Erythroblast (primary cell): ENCODE data around the gene TELO2.

Source experiments
- DNase-seq, 2 experiments: peaks; one replicate each; lab custom pipeline; 2025; lab: John Stamatoyannopoulos, UW
- GATA1 ChIP-seq: IDR thresholded peaks from 2 replicates; pipeline ENCODE4 v1.6.1; 2011; ENCODE audit warnings: low read depth, mild to moderate bottlenecking, control low read depth, low read length, moderate library complexity
- POLR2A ChIP-seq: IDR thresholded peaks from 2 replicates; pipeline ENCODE4 v1.6.1; 2011; ENCODE audit warnings: mild to moderate bottlenecking, low read length

TELO2 gene

DNA sequence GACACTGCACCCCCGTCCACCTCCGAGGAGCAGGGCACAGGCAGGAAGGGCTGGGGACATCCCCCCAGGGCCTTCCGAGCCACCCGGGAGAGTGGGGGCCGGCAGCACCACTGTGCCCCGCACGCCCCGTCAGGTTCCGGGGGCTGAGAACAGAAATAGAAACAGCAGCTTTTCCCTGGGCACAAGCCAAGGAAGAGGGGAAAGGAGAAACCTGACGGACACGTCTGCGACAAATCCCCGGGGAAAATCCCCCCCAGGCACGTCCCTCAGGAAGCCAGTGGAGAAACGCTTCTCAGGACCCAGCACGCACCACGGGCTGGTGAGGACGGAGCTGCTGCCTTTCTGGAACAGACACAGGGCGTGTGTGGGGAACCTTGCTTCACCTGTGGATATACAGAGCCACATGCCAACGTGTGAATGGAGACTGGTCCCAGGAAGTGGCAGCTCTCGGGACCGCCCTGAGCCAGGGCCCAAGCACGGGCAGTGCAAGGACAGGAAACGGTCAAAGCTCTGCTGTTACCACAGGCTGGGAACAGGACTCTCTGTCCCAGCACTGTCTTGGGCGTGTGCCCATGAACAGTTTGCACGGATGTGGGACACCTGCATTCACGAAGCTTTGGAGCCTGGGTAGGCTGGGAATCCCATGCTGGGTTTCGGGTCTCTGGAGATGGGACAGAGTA is 39.1 kb downstream of the TELO2 start:
- TF ChIP-seq GATA1 (no peak), POLR2A (no peak)
- DNase-seq: no peak

DNA sequence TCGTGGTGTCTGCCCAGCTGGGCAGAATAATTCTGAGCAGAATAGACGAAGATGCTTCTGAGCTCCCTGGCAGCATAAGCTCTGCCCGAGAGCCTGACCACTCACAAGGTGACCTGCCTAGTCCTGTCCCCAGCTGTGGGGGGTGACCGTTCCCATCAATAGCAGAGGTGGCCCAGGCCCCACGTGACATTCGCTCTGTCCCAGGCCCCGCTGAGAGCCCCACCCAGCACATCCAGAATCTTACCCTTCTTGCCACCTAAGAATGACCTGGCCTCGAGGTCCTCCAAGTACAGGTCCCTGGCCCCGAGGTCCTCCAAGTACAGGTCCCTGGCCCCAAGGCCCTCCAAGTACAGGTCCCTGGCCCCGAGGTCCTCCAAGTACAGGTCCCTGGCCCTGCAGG is 39.6 kb downstream of the TELO2 start:
- TF ChIP-seq GATA1: no peak
- TF ChIP-seq POLR2A: no peak
- DNase-seq: no peak

DNA sequence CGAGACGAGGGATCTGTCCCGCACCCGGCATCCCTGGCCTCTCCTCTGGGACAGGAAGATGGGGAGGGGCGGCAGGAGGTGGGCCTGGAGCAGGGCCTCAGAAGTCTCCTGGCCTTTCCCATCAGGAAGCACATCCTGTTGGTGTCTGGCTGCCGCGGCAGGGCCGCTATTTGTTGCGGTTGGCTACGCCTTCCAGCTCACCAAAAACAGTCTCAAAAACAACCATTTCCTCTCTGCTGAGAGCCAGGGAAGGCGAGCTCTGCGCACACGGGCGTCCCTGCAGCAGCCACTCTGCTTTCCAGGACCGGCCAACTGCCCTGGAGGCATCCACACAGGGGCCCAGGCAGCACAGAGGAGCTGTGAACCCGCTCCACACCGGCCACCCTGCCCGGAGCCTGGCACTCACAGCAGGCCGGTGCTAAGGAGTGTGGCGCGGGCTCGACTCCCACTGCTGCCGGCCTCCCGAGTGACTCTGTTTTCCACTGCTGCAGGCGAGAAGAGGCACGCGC is 40.3 kb downstream of the TELO2 start, which contains the start of gene TMEM204:
TSS of gene TMEM204 (plus strand) at position 224 of the 509 bp plus-strand sequence. CDS start 610 bp downstream, outside the sequence.
- no peak for TF ChIP-seq GATA1
- no peak for TF ChIP-seq POLR2A
- DNase-seq: no peak

DNA sequence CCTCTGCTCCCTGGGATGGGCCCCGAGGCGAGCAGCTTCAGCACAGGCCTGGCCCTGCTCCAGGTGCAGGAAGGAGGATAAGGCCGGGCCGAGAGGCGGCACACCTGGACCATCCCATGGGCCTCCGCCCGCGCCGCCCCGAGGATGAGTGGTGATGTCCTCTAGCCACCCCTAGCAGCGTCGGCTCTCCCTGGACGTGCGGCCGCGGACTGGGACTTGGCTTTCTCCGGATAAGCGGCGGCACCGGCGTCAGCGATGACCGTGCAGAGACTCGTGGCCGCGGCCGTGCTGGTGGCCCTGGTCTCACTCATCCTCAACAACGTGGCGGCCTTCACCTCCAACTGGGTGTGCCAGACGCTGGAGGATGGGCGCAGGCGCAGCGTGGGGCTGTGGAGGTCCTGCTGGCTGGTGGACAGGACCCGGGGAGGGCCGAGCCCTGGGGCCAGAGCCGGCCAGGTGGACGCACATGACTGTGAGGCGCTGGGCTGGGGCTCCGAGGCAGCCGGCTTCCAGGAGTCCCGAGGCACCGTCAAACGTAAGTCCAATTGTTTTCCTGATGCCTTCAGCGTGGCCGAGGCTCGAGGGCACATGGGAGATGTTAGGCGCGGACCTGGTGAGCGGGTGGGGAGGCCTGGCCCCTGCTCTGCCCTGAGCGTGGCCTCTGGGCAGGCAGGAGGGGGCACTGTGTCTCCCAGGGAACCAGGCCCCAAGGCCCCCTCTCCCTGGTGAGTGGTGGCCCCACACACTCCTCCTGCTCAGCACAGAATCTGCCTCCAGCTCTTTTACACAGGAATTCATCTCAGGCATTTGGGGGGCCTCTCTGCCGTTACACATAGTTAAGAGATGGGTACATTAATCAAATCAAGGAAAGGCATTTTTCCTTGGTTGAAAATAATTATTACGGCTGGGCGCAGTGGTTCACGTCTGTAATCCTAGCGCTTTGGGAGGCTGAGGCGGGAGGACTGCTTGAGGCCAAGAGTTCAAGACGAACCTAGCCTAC is 41.2 kb downstream of the TELO2 start:
- DNase-seq: no peak
- TF ChIP-seq GATA1 (no peak), POLR2A (no peak)

DNA sequence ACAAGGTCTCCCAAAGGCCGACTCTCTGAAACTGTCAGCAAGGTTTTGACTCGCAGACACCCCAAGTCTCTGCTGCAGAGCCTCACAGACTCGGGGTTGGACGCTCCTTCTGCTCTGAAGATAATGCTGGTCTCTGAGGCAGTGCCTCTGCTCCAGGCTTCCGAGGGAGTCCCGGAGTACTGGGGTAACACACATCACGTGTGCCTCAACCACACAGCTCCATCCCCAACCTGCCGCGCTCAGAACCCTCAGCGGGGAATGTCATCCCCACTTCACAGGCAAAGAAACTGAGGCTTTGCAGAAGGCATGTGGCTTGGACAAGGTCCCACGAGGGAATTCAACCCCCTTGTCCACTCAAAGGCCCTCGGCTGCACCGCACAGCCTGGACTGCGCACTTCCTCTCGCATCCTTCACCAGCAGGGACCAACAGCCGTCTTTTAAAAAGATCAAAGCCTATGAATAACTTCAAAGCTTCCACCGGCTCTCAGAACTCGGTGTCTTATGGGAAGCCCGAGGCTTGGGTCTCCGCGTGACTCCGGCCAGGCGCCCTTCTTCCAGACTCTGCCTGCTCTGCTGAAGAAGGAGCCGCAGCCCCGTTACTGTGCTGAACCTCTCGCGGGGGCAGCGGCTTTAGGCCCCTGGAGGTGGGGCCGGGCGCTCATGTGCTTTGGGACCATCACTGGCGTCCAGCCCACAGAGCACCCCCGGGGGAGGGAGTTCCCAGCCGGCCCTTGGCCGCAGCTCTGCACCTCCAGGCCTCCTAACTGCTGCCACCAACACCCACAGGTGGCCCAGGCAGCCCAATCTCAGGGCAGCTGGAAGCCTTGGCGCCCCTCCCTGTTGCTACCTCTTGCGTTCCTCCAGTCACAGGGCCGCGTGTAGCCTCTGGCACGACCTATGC is 42.5 kb downstream of the TELO2 start:
- DNase-seq: no peak

DNA sequence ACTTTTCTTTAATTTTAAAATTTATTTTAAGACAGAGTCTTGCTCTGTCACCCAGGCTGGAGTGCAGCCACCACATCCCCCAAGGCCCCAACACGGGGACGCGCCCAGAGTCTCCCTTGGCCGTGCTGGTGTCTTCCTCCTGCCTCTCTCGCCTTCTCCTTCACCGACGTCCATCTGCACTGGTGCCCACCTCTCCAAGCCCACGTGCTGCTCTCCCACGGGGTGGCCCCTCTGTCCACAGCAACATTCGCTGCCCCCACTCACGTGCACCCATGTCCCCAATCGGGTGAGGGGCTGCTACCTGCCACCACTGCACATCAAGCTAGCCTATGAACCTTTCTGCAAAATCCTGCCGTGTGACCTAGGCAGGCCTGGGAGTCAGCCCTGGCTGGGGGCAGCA is 43.4 kb downstream of the TELO2 start:
- TF ChIP-seq GATA1: no peak
- DNase-seq: no peak

More for the DNA sequence above, 42.5 kb downstream of the TELO2 start:
- TF ChIP-seq POLR2A (no peak), GATA1 (no peak)

DNA sequence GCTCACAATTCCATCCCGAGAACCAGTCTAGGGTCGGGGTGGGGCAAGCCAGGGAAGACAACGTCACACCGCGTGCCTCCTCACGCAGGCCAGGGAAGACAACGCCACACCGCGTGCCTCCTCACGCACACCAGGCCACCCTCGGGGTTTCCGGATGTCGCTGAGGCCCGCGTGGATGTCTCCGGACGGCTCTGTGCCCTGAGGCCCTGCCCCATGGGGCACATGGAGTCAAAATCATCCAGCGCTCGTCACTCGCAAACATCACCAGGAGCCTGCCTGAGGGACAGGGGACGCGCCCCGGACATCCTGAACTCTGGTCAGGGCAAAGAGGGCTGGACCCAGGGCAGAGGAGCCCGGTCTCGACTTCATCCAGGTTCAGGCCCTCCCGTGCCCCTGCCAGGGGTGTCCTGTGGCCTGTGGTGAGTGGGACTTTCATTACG is 44.0 kb downstream of the TELO2 start:
- no peak for TF ChIP-seq GATA1
- TF ChIP-seq POLR2A: no peak
- no peak for DNase-seq

DNA sequence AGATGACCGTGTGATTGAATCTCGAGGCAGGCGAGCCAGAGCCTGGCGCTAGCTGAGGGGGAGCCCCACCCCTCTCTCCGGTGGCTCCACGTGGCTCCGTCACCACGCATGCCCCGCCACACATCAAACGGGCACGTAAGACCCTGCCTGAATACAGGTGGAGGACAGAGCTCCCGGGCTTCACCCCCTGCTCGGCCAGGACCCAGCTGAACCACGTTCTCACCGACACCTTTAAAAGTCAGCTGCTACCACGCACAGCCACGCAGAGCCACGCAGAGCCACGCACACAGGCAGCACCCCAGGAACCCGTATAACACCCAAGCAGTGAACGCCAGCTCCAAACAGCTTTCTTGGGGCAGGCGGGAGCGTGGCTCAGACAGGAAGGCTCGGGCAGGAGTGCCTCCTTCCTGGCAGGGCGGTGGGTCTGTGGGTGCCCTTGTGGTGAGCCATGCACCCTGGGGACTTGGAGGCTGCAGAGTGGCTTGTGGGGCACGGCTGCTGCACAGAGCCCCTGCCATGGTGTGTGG is 44.7 kb downstream of the TELO2 start:
- no peak for TF ChIP-seq POLR2A
- no peak for TF ChIP-seq GATA1
- DNase-seq: no peak

DNA sequence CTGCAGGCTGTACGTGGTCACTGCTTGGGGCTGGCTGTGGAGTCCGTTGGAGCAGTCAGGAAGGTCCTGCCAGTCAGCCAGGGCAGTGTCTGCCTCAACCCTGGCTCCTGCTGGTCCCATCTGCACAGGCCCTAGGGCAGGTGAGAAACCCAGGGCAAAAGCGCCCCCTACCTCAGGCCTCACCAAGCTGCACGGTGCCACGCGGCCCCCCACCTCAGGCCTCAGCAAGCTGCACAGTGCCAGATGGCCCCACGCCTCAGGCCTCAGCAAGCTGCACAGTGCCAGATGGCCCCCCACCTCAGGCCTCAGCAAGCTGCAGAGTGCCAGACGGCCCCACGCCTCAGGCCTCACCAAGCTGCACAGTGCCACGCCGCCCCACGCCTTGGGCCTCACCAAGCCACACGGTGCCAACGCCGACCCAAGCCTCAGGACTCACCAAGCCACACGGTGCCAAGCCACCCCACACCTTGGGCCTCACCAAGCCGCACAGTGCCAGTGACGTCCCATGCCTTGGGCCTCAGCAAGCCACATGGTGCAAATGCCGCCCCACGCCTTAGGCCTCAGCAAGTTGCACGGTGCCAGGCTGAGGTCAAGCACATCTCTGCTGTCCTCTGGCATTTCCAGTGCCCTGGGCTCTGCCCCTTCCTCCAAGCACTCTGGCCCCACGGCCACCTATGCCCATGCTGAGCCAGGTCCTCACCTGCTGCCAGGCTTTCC is 45.8 kb downstream of the TELO2 start:
- TF ChIP-seq GATA1 (no peak), POLR2A (no peak)
- DNase-seq: peak in 1 of 2 experiments; percentile 25

DNA sequence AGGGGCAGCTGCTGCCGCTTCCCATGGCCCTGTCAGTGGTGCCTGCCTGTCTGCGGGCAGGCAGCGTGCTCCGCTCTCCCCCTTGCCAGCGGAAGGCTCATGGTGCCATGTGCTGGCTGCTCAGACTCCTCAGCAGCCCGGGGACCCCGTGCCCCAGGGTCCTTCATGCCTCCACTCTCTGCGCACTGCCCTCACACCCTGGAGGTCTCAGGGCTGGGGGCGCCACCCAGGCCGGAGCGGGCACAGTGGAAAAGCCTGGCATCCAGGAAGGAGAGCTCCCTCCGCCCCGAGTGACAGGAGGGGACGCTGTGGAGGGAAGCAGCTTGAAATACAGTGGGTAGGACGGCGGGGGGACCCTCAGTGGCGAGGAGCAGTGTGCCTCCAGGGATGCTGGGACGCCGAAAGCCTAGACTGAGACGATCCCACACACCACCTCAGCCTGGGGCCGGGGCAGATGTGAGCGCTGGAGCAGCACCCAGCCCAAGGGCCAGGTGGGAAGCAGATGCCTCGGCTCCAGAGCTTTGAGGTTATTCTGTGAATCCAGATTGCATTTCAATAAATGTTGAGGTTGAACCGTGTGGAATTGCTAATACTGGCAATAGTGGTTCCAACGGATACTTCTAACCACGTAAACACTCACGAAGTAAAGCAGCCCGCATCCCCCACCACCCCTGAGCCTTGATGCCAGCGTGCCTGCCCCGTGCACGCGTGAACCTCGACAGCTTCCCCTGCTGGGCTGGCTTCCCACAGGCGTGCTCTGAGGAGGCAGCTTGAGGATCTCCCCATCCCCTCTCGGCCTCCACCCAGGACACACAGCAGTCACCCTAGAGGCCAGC is 46.8 kb downstream of the TELO2 start:
- no peak for TF ChIP-seq GATA1
- no peak for DNase-seq

DNA sequence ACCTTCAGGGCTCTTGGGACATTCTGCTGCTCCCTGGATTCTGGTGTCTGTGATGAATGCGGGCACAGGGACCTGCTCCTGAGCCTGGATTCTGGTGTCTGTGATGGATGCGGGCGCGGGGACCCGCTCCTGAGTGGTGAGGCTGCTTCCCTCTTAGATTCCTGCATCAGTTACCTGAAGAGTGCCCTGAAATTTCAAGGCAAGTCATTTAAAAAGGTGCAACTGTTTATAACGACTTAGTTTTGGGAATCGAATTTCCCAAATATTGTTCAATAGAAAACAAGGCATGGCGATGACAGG is 47.3 kb downstream of the TELO2 start:
- TF ChIP-seq GATA1: no peak
- TF ChIP-seq POLR2A: no peak
- no peak for DNase-seq
